GM19239 (cell line): ENCODE results near the gene PGK1.
"Not testable (repeated sequence)": the region's sequence is repeated elsewhere in the genome, so short reads cannot be mapped to it uniquely, and the experiment has no call there.

Experiments used
- DNase-seq: peaks from one replicate; pipeline ENCODE4 v3.0.0; 2011; ENCODE audit warnings: low spot score; ENCODE audit not compliant: insufficient read length
- FAIRE-seq: peaks from 2 replicates; lab custom pipeline; 2011; peaks lifted over from hg19 to GRCh38; lab: Jason Lieb, UNC

PGK1 gene

DNA sequence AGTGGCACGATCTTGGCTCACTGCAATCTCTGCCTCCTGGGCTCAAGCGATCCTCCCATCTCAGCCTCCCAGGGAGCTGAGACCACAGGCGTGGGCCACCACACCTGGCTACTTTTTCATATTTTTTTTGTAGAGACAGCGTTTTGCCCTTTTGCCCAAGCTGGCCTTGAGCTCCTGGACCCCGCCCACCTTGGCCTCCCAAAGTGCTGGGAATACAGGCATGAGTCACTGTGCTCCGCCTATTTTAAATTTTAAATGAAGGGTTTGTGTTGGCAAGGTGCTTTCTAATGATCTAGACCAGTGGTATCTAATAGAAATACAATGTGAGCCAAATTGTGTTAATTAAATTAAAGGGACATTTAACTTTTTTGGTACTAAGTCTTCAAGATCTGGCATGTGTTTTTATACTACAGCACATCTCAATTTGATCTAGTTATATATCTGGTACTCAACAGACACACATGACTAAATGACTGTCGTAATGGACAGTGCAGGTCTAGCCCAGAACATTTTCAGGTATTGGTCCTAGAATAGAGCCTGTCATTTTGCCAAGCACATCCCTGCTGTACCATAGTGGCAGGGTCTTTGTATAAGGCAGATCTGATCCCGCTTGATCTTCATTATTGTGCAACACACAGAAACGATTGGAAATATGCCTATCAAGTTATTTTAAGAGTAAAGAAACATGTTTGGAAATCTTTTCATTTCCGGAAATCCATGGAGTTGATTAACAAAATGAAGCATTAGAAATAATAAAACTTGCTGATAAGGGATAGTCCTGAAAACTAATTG, 7.3 kb downstream of the PGK1 start:
- FAIRE-seq (no peak), DNase-seq (no peak)

DNA sequence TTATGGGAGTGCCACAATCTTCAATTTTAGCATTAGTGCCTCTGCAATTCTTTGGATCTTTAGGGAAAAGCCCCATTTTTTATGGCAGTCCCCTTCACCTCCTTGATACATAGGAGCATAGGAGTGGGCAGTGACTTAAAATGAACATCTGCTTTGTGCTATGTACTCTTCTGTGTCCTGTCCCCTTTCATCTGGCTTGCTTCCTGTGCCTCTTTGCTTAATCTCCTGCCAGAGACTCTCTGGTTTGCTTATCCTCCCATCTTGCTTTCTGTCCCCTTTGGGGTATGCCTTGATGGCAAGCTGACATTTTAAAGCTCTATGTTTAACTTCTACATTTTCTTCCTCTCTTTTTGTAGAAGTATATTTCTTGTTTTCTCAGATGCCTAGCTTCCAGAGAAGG, 12.3 kb downstream of the PGK1 start:
- no peak for FAIRE-seq

DNA sequence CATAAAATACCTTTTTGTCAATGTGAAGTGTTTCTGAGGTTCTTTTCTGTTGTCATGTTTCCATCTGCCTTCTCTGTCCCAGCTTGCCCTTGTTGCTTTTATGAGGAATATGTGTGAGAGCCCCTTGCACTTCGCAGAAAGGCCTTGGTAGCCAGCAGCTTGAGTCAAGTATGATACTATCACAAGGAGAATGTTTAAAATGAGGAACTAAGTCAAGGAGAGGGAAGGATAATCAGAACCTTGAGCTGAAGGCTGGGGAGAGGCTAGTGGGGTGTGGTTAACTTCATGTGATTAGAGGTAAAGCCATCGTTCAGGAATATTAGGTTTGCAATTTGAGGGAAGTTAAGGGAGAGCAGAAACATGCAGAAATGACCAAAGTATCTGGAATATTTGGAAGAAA, 12.7 kb downstream of the PGK1 start:
- DNase-seq (no peak), FAIRE-seq (no peak)

More for the DNA sequence above, 12.3 kb downstream of the PGK1 start:
- DNase-seq, result no peak

DNA sequence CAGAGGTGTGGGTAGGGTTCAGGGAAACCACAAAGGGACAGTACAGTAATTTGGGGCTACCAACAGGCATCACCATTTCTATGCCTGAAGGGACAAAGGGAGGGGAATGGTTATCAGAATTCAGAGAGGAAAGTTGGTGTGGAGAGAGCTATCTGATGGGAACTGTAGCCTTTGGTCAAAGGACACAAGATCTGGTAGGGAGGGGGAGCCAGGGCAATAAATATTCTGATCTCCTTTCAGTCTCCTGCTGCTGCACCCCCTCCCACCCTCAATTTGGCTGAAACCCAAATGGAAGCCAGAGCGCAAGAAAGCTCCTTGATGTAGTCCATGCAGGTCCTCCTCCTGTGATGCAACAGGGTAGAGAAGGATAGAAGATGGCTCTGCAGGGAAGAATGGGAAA, 14.6 kb downstream of the PGK1 start:
- no peak for FAIRE-seq

DNA sequence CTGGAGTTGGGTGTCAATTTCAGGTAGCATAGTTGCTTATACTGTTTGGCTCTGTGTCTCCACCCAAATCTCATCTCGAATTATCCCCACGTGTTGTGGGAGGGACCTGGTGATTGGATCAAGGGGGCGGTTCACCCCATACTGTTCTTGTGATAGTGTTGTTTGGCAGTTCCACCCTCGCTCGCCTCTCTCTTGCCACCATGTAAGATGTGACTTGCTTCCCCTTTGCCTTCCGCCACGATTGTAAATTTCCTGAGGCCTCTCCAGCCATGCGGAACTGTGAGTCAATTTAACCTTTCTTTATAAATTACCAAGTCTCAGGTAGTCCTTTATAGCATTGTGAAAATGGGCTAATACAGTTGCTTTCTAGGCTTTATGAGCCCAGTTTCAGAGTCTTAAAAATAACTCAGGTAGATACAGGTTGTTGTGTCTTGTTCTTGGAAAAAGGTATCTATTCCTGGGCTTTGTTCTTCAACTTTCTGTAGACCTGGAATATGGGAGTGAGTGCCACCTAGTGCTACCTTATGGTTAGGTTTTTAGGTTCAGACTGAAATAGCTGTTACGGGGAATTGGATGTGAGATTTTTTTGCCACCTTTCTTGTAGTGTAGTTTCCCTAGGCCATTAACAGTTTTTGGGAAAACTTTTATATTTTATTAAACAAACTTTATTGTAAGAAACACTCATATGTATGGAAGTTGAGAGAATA, 15.6 kb downstream of the PGK1 start:
- FAIRE-seq (peak; percentile 98), DNase-seq (no peak)

More for the DNA sequence above, 14.6 kb downstream of the PGK1 start:
- DNase-seq, result no peak

DNA sequence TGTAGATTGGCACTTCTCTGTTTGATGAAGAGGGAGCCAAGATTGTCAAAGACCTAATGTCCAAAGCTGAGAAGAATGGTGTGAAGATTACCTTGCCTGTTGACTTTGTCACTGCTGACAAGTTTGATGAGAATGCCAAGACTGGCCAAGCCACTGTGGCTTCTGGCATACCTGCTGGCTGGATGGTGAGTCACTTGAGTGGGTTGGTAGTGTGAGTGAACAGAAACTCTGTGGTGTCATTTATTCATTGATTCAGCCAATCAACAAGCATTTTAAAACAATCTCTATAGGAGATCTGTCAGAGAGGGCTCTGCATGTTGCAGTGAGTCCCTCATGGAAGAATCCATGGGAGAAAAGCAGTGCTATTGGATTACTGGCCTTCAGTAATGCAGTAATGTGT, 19.1 kb downstream of the PGK1 start:
- DNase-seq (no peak), FAIRE-seq (peak; percentile 69)

DNA sequence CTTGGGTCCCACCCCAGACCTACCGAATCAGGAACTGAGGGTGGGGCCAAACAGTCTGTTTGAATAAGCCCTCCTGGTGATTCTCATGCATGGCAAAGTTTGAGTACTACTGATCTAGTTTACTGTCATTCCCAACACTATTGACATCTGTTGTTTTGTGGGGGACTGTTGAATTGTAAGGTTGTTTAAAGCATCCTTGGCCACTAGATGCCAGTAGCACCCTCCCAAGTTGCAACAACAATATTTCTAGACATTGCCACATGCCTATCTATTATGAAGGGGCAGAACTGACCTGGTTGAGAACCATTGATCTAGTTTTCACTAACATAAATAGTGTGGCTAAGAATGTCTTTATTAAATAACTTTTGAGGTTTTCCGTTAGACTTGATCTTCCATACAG, 20.3 kb downstream of the PGK1 start:
- DNase-seq (no peak), FAIRE-seq (peak; percentile 79)

DNA sequence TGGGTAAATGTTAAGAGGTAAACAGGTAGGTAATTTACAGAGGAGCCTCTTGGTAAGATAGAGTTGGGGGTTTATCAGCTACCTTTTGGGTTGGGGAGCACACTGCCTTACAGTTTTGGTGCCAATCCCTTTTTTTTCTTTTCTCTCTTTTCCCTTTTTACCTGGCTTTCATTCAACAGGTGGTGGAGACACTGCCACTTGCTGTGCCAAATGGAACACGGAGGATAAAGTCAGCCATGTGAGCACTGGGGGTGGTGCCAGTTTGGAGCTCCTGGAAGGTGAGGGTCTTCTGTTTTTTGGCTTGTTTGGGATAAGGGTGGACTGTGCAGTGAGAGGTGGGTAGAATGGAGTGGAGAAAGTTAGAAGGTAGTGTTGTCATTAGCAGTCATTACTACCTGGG, 21.1 kb downstream of the PGK1 start:
- DNase-seq, result no peak
- FAIRE-seq, result no peak

DNA sequence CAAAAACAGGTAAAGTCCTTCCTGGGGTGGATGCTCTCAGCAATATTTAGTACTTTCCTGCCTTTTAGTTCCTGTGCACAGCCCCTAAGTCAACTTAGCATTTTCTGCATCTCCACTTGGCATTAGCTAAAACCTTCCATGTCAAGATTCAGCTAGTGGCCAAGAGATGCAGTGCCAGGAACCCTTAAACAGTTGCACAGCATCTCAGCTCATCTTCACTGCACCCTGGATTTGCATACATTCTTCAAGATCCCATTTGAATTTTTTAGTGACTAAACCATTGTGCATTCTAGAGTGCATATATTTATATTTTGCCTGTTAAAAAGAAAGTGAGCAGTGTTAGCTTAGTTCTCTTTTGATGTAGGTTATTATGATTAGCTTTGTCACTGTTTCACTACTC, 21.7 kb downstream of the PGK1 start:
- DNase-seq, result not testable (repeated sequence)
- FAIRE-seq, result peak; percentile 70

DNA sequence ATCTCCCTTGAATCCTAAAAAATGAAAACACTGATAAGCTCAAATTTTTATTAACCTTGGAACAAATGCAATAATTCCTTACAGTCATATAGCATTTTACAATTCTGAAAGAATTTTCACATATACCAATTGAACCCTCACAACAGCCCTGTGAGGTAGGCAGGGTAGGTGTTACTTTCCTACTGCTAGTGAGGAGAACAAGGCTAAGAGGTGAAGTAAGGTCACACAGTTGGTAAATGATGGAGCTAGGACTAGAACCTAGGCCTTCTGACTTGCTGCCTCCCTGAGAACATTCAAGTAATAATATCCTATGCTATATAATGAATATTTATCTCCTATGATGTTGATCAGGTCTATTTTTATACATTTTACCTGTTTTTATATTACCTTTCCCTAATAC, 25.7 kb downstream of the PGK1 start:
- no peak for FAIRE-seq
- DNase-seq, result no peak

DNA sequence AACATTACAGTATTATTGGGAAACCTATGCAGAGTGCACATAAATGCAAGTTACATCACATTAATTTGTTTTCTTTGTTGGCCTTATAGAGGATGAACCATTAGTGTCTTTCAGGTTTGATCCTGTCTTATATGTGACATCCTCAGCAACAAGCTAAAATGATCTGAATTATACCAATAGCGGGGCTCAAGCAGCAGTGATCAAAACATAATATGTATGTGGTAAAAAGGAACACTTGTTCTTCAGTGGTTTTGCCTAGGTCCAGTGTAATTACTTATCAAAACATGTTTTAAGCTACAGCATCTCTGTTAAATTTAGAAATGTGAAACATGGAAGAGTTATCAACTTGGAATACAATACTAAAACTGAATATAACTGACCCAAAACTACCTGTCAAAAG, 26.3 kb downstream of the PGK1 start:
- FAIRE-seq, result no peak
- DNase-seq, result no peak

DNA sequence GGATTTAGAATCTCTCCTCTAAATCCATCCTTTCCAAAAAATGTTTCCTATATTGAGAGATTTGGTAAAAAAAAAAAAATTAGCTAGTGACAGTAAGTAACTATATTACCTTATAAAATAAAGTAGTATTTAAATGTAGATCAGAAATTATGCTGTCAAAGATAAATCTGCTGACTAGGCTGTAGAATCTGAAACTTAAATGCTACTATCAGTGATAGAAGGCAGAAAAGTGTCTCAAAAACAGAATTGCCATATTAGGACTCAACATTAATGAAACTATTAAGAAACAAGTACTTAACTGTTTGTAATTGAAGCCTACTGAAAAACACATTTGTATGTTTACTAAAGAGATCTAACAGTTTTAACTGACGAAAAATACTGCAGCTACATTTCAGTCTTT, 27.1 kb downstream of the PGK1 start:
- no peak for DNase-seq
- no peak for FAIRE-seq

DNA sequence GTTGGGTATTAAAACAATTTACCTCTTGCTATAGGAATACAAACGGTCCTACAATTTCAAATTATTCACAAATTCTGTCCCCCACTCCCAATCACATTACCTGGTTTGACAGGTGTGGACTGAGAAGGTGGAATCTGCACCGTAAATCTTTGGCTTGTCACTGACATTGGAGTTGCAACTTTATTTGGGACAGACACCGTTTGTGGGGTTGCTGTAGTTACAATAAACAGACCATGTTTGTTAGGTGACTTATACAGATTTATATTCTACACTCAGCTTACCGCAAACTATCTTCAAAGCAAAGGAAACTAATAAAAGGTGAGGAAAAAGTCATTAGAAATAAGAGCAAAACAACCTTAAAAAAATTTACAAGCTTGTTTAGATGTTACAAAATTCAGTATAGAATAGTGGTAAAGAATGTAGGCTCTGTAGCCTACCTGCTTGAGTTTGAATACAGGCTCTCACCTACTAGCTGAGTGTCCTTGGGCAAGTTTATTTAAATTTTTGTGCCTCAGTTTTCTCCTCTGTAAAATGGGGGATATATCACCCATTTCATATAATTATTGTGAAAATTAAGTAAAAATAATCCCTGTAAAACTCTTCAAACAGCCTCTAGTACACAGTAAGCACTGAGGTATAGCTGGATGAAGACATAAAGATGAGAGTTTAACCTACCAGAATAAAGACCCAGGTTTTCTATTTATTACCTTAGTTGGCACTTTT, 29.4 kb downstream of the PGK1 start:
- DNase-seq, result no peak
- no peak for FAIRE-seq

DNA sequence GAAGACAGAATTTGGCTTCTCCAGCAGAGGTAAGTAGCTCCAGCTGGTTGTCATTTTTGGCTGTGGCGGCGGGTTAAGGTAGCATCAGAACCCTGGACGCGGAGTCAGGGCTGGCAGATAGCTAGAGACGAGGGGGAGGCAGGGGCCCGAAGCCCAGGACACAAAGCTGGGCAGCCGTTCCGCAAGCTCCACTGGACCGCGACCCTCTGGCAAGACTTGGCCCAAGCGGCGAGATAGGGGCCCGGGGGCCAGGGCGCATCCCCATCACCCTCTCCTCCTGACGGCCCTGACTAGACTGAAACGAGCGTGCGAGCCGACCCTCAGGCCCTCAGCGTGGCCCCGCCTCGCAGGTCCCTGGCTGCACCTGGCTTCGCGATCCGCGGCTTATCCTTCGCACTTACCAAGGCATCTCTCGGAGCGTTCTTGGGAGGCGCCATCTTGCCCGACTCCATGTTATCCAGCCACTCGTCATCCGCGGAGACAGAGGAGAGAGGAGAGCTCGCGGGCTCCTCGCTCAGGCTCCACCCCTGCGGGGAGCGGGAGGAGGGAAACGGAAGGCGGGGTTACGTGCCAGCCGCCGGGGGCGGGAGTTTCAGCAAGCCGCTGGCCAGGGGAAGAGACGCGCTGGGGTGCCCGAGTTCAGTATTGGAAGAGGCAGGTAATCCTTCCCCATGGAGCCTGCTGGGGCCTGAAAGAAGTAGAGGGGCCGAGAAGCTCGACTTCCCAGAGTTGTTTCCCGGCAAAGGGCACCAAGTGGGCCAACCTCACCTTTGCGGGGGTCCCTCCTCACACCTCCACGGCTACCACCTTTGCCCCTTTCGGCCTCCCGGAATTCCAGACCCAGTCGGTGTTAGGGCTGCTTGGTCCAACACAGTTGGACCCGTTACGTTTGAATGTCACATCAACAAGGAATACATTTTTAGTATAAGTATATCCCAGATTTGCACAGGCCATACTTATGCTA, 35.4 kb downstream of the PGK1 start, which contains the start of gene TAF9B:
Gene TAF9B, minus strand, starts transcription at position 491 of the 964 bp plus-strand sequence. Its CDS starts 39 bp downstream, at position 452.
- FAIRE-seq (peak; percentile 94), DNase-seq (peak; percentile 46)

DNA sequence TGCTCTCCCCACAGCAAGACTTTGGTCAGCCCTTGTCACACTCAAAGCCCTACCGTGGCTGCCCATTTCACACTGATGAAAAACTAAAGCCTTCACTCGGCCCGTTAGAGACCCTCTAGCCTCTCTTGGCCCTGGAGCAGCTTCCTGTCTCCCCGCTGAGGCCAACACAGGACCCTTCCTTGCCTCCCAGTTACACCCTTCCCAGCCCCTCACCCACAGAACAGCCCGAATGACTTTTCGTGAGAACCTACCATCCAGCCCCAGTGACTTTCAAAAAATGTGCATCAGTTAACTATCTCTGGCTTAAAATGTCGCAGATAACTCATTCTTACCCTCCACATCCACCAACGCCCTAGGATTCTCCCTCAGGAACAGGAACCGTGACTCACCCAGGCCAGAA, 36.2 kb downstream of the PGK1 start:
- peak; percentile 37 for FAIRE-seq
- DNase-seq, result no peak

DNA sequence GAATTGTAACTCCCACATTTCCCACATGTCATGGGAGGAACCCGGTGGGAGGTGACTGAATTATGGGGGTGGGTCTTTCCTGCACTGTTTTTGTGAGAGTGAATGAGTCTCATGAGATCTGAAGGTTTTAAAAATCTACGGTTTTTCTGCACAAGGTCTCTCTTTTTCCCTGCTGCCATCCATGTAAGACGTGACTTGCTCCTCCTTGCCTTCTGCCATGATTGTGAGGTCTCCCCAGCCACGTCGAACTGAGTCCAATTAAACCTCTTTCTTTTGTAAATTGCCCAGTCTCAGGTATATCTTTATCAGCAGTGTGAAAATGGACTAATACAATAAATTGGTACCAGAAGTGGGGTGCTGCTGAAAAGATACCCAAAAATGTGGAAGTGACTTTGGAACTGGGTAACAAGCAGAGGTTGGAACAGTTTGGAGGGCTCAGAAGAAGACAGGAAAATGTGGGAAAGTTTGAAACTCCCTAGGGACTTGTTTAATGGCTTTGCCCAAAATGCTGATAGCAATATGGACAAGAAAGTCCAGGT, 43.0 kb downstream of the PGK1 start:
- FAIRE-seq, DNase-seq: not testable (repeated sequence)

DNA sequence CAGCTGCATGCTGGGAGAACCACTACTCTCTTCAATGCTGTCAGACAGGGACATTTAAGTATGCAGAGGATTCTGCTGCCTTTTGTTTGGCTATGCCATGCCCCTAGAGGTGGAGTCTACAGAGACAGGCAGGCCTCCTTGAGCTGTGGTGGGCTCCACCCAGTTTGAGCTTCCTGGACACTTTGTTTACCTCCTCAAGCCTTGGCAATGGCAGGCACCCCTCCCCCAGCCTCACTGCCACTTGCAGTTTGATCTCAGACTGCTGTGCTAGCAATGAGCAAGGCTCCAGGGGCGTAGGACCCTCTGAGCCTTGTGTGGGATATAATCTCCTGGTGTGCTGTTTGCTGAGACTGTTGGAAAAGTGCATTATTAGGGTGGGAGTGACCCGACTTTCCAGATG, 53.3 kb downstream of the PGK1 start:
- not testable (repeated sequence) for FAIRE-seq, DNase-seq

DNA sequence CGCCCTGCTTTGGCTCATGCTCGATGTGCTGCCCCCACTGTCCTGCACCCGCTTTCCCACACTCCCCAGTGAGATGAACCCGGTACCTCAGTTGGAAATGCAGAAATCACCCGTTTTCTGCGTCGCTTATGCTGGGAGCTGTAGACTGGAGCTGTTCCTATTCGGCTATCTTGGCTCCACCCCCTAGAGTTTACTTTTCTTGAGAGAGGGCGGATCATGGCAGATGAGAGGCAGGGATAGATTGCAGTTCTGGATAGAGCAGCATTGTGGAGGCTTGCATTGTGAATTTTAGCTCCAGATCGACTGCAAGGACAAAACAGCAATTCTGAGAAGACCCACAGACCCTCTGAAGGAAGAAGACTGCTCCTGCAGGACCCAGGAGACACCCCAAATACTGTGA, 53.8 kb downstream of the PGK1 start:
- FAIRE-seq, DNase-seq: not testable (repeated sequence)

DNA sequence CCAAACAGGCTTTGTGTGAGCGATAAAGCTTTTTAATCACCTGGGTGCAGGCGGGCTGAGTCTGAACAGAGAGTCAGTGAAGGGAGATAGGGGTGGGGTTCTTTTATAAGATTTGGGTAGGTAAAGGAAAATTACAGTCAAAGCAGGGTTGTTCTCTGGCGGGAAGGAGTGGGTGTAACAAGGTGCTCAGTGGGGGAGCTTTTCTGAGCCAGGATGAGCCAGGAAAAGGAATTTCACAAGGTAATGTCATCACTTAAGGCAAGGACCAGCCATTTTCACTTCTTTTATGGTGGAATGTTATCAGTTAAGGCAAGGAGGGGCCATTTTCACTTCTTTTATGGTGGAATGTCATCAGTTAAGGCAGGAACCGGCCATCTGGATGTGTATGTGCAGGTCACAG, 56.7 kb downstream of the PGK1 start:
- not testable (repeated sequence) for FAIRE-seq

More for the DNA sequence above, 56.7 kb downstream of the PGK1 start:
- DNase-seq, result not testable (repeated sequence)
